Suprapubic skin (tissue), 3 donors: ENCODE measurements around the gene DNTT.

Experiments used
- CTCF ChIP-seq, 2 donors: fragments of 200-600 bp in 1 of 2; fragments of 450-650 bp in 1 of 2; sonication (generic) in 1 of 2; IDR thresholded peaks; one replicate each; pipeline ENCODE4 v1.5.1; 2016 to 2019; ENCODE audit warnings: antibody characterized with exemption in 2 of 2, mild to moderate bottlenecking in 1 of 2, moderate library complexity in 1 of 2
- POLR2A ChIP-seq, 2 donors: fragments of 450-650 bp; IDR thresholded peaks; one replicate each; pipeline ENCODE4 v1.6.1; 2017; ENCODE audit warnings: antibody characterized with exemption in 2 of 2, mild to moderate bottlenecking in 2 of 2, moderate library complexity in 2 of 2

GRCh38 chr10:96313344-96313743, 9.1 kb downstream of the DNTT start:
- no peak for TF ChIP-seq CTCF (IDR thresholded peaks at IDR 0.05)
- TF ChIP-seq POLR2A (IDR thresholded peaks at IDR 0.05) = no peak
